Fibroblast of lung (primary cell): Measurements from ENCODE around the gene SH3BP2. TPM values are rescaled to one million over a fixed set of nuclear protein-coding genes. Genes with fewer than 3 reads are reported as not detected.
A peak's percentile ranks its signal among the peaks of the same experiment; 100 is the strongest.

Experiments used
- DNase-seq, 2 donors: peaks; one replicate each; pipeline versions ENCODE4 v3.0.0 to v3.0.0-alpha.2; 2010; ENCODE audit warnings: low read depth in 2 of 2
- H2AFZ ChIP-seq: 2 replicates; pipeline ENCODE4 v1.5.1; 2012; ENCODE audit warnings: low read length, control low read depth, inconsistent platforms
- H3K27ac ChIP-seq: 2 replicates; pipeline ENCODE4 v1.5.1; 2011; ENCODE audit warnings: low read length, control low read depth; ENCODE audit not compliant: insufficient read depth
- H3K27me3 ChIP-seq: 2 replicates; pipeline ENCODE4 v1.5.1; 2011; ENCODE audit warnings: mild to moderate bottlenecking, low read length; ENCODE audit not compliant: control insufficient read depth, insufficient read depth
- H3K36me3 ChIP-seq: 2 replicates; pipeline ENCODE4 v1.5.1; 2011; ENCODE audit warnings: low read length; ENCODE audit not compliant: control insufficient read depth, insufficient read depth
- H3K4me1 ChIP-seq: 2 replicates; pipeline ENCODE4 v1.5.1; 2011; ENCODE audit warnings: low read length; ENCODE audit not compliant: control insufficient read depth, insufficient read depth; ENCODE audit errors: extremely low read depth
- H3K4me2 ChIP-seq: 2 replicates; pipeline ENCODE4 v1.5.1; 2011; ENCODE audit warnings: low read length, control low read depth; ENCODE audit not compliant: insufficient read depth; ENCODE audit errors: extremely low read depth
- H3K4me3 ChIP-seq, 4 experiments: fragments of 200-600 bp in 1 of 4; sonication (generic) in 1 of 4; replicated peaks in 1 of 4; 2 replicates each; pipeline ENCODE4 v1.5.1; 2011 to 2016; ENCODE audit warnings: low read length in 4 of 4, low read depth in 3 of 4, mild to moderate bottlenecking in 3 of 4, control low read depth in 2 of 4, inconsistent platforms in 1 of 4, mixed read lengths in 1 of 4; ENCODE audit not compliant: insufficient read depth in 1 of 4; ENCODE audit errors: control extremely low read depth in 1 of 4
- H3K79me2 ChIP-seq: 2 replicates; pipeline ENCODE4 v1.5.1; 2012; ENCODE audit warnings: mild to moderate bottlenecking, low read length, inconsistent platforms; ENCODE audit not compliant: control insufficient read depth, insufficient read depth
- H3K9ac ChIP-seq: 2 replicates; pipeline ENCODE4 v1.5.1; 2011; ENCODE audit warnings: mild to moderate bottlenecking, low read length, control low read depth; ENCODE audit not compliant: insufficient read depth
- H3K9me3 ChIP-seq: 2 replicates; pipeline ENCODE4 v1.5.1; 2012; ENCODE audit warnings: low read depth, low read length; ENCODE audit not compliant: control insufficient read depth, insufficient read depth
- H4K20me1 ChIP-seq: 2 replicates; pipeline ENCODE4 v1.5.1; 2011; ENCODE audit warnings: low read length; ENCODE audit not compliant: control insufficient read depth, insufficient read depth; ENCODE audit errors: extremely low read depth
- CTCF ChIP-seq, 2 donors: IDR thresholded peaks in 1 of 2; conservative IDR thresholded peaks in 1 of 2; 1 replicate in 1 of 2; 2 replicates in 1 of 2; pipeline ENCODE4 v1.5.1; 2011 to 2012; ENCODE audit warnings: low read length in 2 of 2, control low read depth in 1 of 2, inconsistent platforms in 1 of 2, low read depth in 1 of 2, mild to moderate bottlenecking in 1 of 2
- EZH2 ChIP-seq: IDR thresholded peaks from 2 replicates; pipeline ENCODE4 v1.5.1; 2012; ENCODE audit warnings: low read length, control low read depth, mild to moderate bottlenecking; ENCODE audit errors: missing control alignments
- polyA plus RNA-seq, 2 donors: library from polyadenylated mRNA; depleted of rRNA in 1 of 2; stranded (reverse) in 1 of 2; unstranded in 1 of 2; fragments of >200 nt; gene quantifications; 2 replicates each; pipeline ENCODE4 v1.2.1, GENCODE V29; 2011 to 2012; ENCODE audit warnings: missing spikeins in 1 of 2
- total RNA-seq: library from RNA; depleted of rRNA; stranded (reverse); fragments of >200 nt; gene quantifications from 2 replicates; pipeline ENCODE4 v1.2.1, GENCODE V29; 2014

SH3BP2 gene
- total and polyA plus RNA-seq, 2 donors (not counting 1 experiment from before 2014, with no cell fraction given): 8.6 to 14.1 TPM

- peak in 1 of 2 donors; percentile 60 for DNase-seq
- peaks cover 88% of the 10 kb centered on the region for H3K79me2 ChIP-seq
- peaks cover 28% of the 10 kb centered on the region for H3K4me1 ChIP-seq
- H3K27ac ChIP-seq: no peak overlapping the region
- H3K4me2 ChIP-seq: peak overlapping the region; percentile 9
- no peak overlapping the region for H3K9ac ChIP-seq
- H4K20me1 ChIP-seq: peaks cover 4% of the 10 kb centered on the region
- no peak for TF ChIP-seq EZH2
- no peak overlapping the region for H2AFZ ChIP-seq
- no peaks in the 10 kb centered on the region for H3K9me3 ChIP-seq
- no peaks in the 10 kb centered on the region for H3K36me3 ChIP-seq
- no peak overlapping the region for H3K4me3 ChIP-seq
- no peaks in the 10 kb centered on the region for H3K27me3 ChIP-seq
Observed at GRCh38 chr4:2862528-2862927, 69.6 kb downstream of the SH3BP2 start.

- no peaks in the 10 kb centered on the region for H3K9me3 ChIP-seq
- no peak overlapping the region for H2AFZ ChIP-seq
- H3K79me2 ChIP-seq: peaks cover 90% of the 10 kb centered on the region
- no peak for TF ChIP-seq CTCF (conservative IDR thresholded peaks at IDR 0.05 in 1 of 2, IDR thresholded peaks at IDR 0.05 in 1 of 2; ENCODE audit: low read depth in 1 of 2, low read length in 2 of 2)
- no peak overlapping the region for H3K27ac ChIP-seq
- H3K9ac ChIP-seq: no peak overlapping the region
- peaks cover 26% of the 10 kb centered on the region for H3K4me1 ChIP-seq
- H3K4me2 ChIP-seq: no peak overlapping the region
- H3K4me3 ChIP-seq: no peak overlapping the region
- H4K20me1 ChIP-seq: peaks cover 4% of the 10 kb centered on the region
- H3K36me3 ChIP-seq: no peaks in the 10 kb centered on the region
- no peaks in the 10 kb centered on the region for H3K27me3 ChIP-seq
- DNase-seq: no peak
Observed at GRCh38 chr4:2863649-2864048, 70.8 kb downstream of the SH3BP2 start.

GRCh38 chr4:2865196-2865780, 72.4 kb downstream of the SH3BP2 start:
- H4K20me1 ChIP-seq: peaks cover 4% of the 10 kb centered on the region
- no peaks in the 10 kb centered on the region for H3K36me3 ChIP-seq
- no peak overlapping the region for H3K4me3 ChIP-seq
- DNase-seq: peak in 1 of 2 donors; percentile 17
- H3K27ac ChIP-seq: no peak overlapping the region
- no peak overlapping the region for H3K4me2 ChIP-seq
- TF ChIP-seq CTCF (conservative IDR thresholded peaks at IDR 0.05 in 1 of 2, IDR thresholded peaks at IDR 0.05 in 1 of 2; ENCODE audit: low read depth in 1 of 2, low read length in 2 of 2): no peak
- TF ChIP-seq EZH2: no peak
- no peaks in the 10 kb centered on the region for H3K9me3 ChIP-seq
- H3K27me3 ChIP-seq: no peaks in the 10 kb centered on the region
- H2AFZ ChIP-seq: no peak overlapping the region
- peaks cover 24% of the 10 kb centered on the region for H3K4me1 ChIP-seq
- H3K9ac ChIP-seq: no peak overlapping the region
- H3K79me2 ChIP-seq: peaks cover 90% of the 10 kb centered on the region
